GM13976 (cell line): ENCODE measurements around the gene DOLPP1.
"Not testable (repeated sequence)": the region's sequence is repeated elsewhere in the genome, so short reads cannot be mapped to it uniquely, and the experiment has no call there.

Experiments
- DNase-seq: peaks from one replicate; pipeline ENCODE4 v3.0.0; 2012; ENCODE audit warnings: low spot score
- in situ Hi-C: fragments of 300-500 bp; cut with MboI; formaldehyde crosslinking; loops from one replicate; pipeline ENCODE4 v1.12.0; 2022; ENCODE audit warnings: low sequenced_read_pairs, mixed read lengths, inconsistent platforms; ENCODE audit not compliant: unreplicated experiment
- TF ChIP-seq, protein P1 (sequence below): IDR thresholded peaks from 2 replicates; pipeline ENCODE4 v1.5.1; 2012; ENCODE audit warnings: borderline replicate concordance, mild to moderate bottlenecking; ENCODE audit not compliant: insufficient read depth; ENCODE audit errors: extremely low read depth, missing control alignments, control extremely low read depth

DOLPP1 gene

DNA sequence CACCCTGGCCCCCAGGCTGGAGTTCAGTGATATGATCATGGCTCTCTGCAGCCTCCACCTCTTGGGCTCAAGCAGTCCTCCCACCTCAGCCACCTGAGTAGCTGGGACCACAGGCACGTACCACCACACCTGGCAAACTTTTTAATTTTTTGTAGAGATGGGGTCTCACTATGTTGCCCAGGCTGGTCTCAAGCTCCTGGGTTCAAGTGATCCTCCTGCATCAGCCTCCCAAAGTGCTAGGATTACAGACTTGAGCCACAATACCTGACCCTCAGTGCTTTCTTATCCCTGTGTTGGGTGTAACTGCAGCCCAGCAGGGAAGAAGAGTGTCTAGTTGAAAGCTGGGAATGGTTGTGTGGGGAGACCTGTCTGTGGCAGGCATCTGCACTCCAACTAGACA, 41.2 kb downstream of the DOLPP1 start:
- TF ChIP-seq, protein P1, sequence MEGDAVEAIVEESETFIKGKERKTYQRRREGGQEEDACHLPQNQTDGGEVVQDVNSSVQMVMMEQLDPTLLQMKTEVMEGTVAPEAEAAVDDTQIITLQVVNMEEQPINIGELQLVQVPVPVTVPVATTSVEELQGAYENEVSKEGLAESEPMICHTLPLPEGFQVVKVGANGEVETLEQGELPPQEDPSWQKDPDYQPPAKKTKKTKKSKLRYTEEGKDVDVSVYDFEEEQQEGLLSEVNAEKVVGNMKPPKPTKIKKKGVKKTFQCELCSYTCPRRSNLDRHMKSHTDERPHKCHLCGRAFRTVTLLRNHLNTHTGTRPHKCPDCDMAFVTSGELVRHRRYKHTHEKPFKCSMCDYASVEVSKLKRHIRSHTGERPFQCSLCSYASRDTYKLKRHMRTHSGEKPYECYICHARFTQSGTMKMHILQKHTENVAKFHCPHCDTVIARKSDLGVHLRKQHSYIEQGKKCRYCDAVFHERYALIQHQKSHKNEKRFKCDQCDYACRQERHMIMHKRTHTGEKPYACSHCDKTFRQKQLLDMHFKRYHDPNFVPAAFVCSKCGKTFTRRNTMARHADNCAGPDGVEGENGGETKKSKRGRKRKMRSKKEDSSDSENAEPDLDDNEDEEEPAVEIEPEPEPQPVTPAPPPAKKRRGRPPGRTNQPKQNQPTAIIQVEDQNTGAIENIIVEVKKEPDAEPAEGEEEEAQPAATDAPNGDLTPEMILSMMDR, result no peak
- in situ Hi-C loops, result no loop called here
- no peak for DNase-seq

DNA sequence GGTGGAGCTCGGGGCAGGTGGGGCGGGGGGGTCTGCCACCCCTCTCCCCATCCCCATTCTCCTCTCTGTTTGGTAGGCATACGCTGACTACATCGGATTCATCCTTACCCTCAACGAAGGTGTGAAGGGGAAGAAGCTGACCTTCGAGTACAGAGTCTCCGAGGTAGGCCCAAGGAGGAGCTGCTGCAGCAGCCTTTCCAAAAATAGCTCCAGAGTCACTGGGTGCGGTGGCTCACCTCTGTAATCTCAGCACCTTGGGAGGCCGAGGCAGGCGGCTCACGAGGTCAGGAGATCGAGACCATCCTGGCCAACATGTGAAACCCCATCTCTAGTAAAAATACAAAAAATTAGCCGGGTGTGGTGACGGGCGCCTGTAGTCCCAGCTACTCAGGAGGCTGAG, 42.1 kb downstream of the DOLPP1 start:
- DNase-seq, in situ Hi-C loops: not testable (repeated sequence)

- no peak for DNase-seq
- TF ChIP-seq, protein P1, result no peak
- in situ Hi-C loops, result loop anchor here (25.0 kb wide), 1 partner anchor 663 kb away; no protein-coding TSS in a partner anchor
Measured at GRCh38 chr9:129124506-129125069, 43.7 kb downstream of the DOLPP1 start.

GRCh38 chr9:129125478-129125877, 44.6 kb downstream of the DOLPP1 start:
- DNase-seq, result no peak
- TF ChIP-seq, protein P1, result no peak
- in situ Hi-C loops, result loop anchor here (25.0 kb wide), 1 partner anchor 662 kb away; no protein-coding TSS in a partner anchor

- in situ Hi-C loops, result loop anchor here (25.0 kb wide), 1 partner anchor 660 kb away; no protein-coding TSS in a partner anchor
- no peak for DNase-seq
- TF ChIP-seq, protein P1, result no peak
Measured at GRCh38 chr9:129126749-129127618, 46.1 kb downstream of the DOLPP1 start.

GRCh38 chr9:129128689-129129088, 47.8 kb downstream of the DOLPP1 start:
- no peak for DNase-seq
- in situ Hi-C loops, result loop anchor here (25.0 kb wide), 1 partner anchor 659 kb away; no protein-coding TSS in a partner anchor
- TF ChIP-seq, protein P1, result no peak

DNA sequence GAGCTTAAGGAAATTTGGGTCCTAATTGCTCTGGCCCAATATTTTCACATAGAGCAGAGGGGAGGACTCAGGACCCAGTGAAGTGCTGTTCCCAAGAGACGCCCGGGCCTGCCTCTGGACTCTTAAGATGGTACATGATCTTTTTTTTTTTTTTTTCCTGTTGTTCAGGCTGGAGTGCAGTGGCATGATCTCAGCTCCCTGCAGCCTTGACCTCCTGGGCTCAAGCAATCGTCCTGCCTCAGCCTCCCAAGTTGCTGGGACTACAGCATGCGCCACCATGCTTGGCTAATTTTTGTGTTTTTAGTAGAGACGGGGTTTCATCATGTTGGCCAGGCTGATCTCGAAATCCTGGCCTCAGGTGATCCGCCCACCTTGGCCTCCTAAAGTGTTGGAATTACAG, 49.4 kb downstream of the DOLPP1 start:
- in situ Hi-C loops, result loop anchor here (10.0 to 25.0 kb wide), 2 partner anchors 485 to 657 kb away; no protein-coding TSS in a partner anchor
- DNase-seq, result not testable (repeated sequence)
